HG03432 (cell line): ENCODE results near the gene SMAD1.

Source experiments
- ATAC-seq: cut with Tn5 transposase; IDR thresholded peaks from one replicate; pipeline ENCODE4 v1.9.1; 2021; ENCODE audit warnings: mild to moderate bottlenecking, moderate library complexity; ENCODE audit not compliant: unreplicated experiment

The SMAD1 gene

GRCh38 chr4:145488310-145488709 lies 6.7 kb downstream of the SMAD1 start:
- ATAC-seq: no peak

GRCh38 chr4:145489556-145489955 lies 7.9 kb downstream of the SMAD1 start:
- no peak for ATAC-seq

- no peak for ATAC-seq
Observed at GRCh38 chr4:145490361-145490760, 8.7 kb downstream of the SMAD1 start.

GRCh38 chr4:145490796-145491195 lies 9.1 kb downstream of the SMAD1 start:
- no peak for ATAC-seq

GRCh38 chr4:145492376-145492775 lies 10.7 kb downstream of the SMAD1 start:
- ATAC-seq: no peak

GRCh38 chr4:145493166-145493565 lies 11.5 kb downstream of the SMAD1 start:
- ATAC-seq: no peak

GRCh38 chr4:145494666-145495270 lies 13.1 kb downstream of the SMAD1 start:
- no peak for ATAC-seq

GRCh38 chr4:145496292-145496691 lies 14.6 kb downstream of the SMAD1 start:
- no peak for ATAC-seq

- no peak for ATAC-seq
Observed at GRCh38 chr4:145497199-145498149, 15.8 kb downstream of the SMAD1 start.

- peak; percentile 76 for ATAC-seq
Observed at GRCh38 chr4:145498430-145498829, 16.8 kb downstream of the SMAD1 start.

GRCh38 chr4:145501051-145501660 lies 19.5 kb downstream of the SMAD1 start:
- peak; percentile 55 for ATAC-seq

- ATAC-seq: no peak
Observed at GRCh38 chr4:145502809-145503208, 21.2 kb downstream of the SMAD1 start.

- no peak for ATAC-seq
Observed at GRCh38 chr4:145503486-145504072, 21.9 kb downstream of the SMAD1 start.

GRCh38 chr4:145505995-145506394 lies 24.3 kb downstream of the SMAD1 start:
- ATAC-seq: no peak

- no peak for ATAC-seq
Observed at GRCh38 chr4:145507636-145508035, 26.0 kb downstream of the SMAD1 start.

- ATAC-seq: no peak
Observed at GRCh38 chr4:145511913-145512522, 30.4 kb downstream of the SMAD1 start.

- ATAC-seq: no peak
Observed at GRCh38 chr4:145513020-145513621, 31.5 kb downstream of the SMAD1 start.

GRCh38 chr4:145520172-145520571 lies 38.5 kb downstream of the SMAD1 start:
- ATAC-seq: no peak

- ATAC-seq: peak; percentile 47
Observed at GRCh38 chr4:145521282-145521681, 39.6 kb downstream of the SMAD1 start.

GRCh38 chr4:145523117-145523516 lies 41.5 kb downstream of the SMAD1 start:
- ATAC-seq: no peak

- no peak for ATAC-seq
Observed at GRCh38 chr4:145524552-145524951, 42.9 kb downstream of the SMAD1 start.
